Tibial nerve (tissue), 4 donors: ENCODE measurements around the gene SSC4D.

Source experiments
- CTCF ChIP-seq, 5 experiments: fragments of 200-600 bp in 3 of 5; fragments of 450-650 bp in 2 of 5; sonication (generic) in 3 of 5; IDR thresholded peaks; one replicate each; pipeline ENCODE4 v1.5.1; 2016 to 2019; ENCODE audit warnings: antibody characterized with exemption in 5 of 5, mild to moderate bottlenecking in 3 of 5, moderate library complexity in 2 of 5
- EP300 ChIP-seq, 2 donors: sonication (generic); formaldehyde crosslinking; IDR thresholded peaks; one replicate each; pipeline ENCODE4 v1.6.1; 2017; ENCODE audit warnings: antibody characterized with exemption in 2 of 2, mild to moderate bottlenecking in 1 of 2

GRCh38 chr7:76357475-76358010, 52.0 kb downstream of the SSC4D start:
- TF ChIP-seq EP300 (IDR thresholded peaks at IDR 0.05) (peak in 1 of 2 donors; percentile 3), CTCF (IDR thresholded peaks at IDR 0.05) (no peak)
